Pericardium fibroblast (primary cell): ENCODE measurements around the gene CA7. TPM values are rescaled to one million over a fixed set of nuclear protein-coding genes. Genes with fewer than 3 reads are reported as not detected.

Experiments
- total RNA-seq: library from RNA; depleted of rRNA; stranded (reverse); fragments of >200 nt; gene quantifications from 2 replicates; pipeline ENCODE4 v1.2.3, GENCODE V29; 2015

Gene CA7
- total RNA-seq: not detected in 2 replicates

GRCh38 chr16:66844342-66845079 lies at the start of gene CA7:
CA7 (plus strand) TSS chr16:66844414; CDS start chr16:66844488, 74 bp downstream.

GRCh38 chr16:66801320-66802105 lies 42.7 kb upstream of the CA7 start, which contains the start of gene TERB1:
TERB1 (minus strand) TSS chr16:66801584; CDS start chr16:66796798, 4,786 bp downstream.

DNA sequence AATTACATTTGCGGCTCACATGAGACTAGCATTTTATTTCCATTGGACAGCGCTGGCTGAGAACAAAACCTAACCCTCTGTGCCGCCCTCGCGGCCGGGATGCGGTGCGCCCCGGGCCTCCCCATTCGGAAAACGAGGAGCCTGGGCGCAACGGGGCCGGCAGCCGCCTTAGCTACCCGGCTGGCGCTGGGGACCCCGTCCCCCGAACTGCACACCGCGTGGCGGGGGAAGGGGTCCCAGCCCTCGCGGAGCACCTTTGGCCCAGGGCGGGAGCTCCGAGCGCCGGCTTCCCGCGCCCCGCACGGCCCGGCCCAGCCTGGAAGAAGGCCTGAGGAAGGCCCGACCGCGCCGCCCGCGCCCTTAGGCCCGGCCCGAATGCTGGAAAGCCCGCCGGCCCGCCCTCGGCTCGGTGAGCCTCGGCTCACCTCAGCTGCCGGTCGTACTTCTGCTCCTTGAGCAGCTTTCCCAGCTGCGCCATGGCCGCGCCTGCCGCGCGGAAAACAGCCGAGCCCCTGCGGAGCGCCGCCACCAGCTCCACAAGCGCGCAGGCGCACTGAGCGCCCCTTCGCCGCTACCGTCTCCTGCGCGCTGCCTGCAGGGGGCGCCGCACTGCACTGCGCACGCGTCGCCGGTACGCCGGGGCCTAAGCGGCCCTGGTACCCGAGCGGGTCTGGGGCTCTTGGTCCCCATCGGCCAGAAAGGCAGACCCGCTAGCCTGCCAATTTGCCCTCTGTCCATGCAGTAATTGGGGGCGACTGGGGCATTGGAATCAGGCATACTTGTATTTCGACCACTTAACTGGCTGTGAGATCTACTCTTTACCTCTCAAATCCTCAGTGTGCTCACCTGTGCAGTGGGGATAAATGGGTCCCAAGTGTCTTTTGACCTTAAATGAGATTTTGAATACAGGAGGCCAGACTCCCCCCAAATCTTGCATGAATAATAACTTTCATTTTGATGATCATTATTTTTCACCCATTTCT lies 13.5 kb upstream of the CA7 start, which contains the start of gene NAE1:
TSS of gene NAE1 (minus strand) at position 555 of the 983 bp plus-strand sequence. CDS start at position 478, 77 bp downstream.

DNA sequence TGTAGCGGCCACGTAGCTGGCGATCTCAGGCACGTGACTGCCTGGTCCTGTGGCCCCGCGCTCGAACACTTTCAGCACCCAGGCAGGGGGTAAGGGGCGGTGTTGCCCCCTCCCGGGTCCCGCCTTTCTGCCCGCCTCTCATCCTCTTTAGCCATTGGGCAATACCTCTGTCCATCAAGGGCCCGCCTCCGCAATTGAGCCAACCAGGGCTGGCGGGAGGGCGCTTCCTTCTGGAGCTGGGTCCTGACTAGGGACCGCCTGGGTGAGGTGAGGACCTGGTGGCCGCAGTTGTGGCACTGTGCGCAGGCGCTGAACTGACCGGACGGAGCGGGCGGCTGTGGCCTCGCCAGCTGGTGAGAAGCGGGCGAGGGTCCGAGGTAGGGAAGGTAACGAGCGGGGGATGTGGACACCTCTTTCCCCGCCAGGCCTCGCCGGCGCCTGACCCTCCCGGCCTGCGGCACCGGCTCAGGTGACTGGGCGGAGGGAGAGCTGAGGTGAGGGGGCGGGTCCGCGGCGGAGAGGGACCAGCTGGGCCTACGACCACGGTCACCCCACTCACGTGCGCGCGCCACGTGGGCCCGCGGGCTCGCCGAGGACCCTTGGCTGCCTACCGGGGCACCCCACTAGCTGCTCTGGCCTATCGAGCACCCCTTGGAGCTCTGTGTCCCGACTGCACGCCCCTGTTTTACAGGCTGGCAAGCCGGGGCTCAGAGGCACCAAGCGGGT lies 36.2 kb downstream of the CA7 start, which contains the start of gene PDP2:
TSS of gene PDP2 (plus strand) at position 228 of the 726 bp plus-strand sequence. CDS start 3,770 bp downstream, outside the sequence.

Other genes with a start within 250 kb of the CA7 start
- 32.3 and 50.6 TPM in 2 replicates for gene CMTM3, start 239.7 kb upstream of the CA7 start, total RNA-seq
- 7.6 and 11.3 TPM in 2 replicates for gene CMTM4, start 147.7 kb upstream of the CA7 start, total RNA-seq
- gene DYNC1LI2, start 92.8 kb upstream of the CA7 start, total RNA-seq: 41.2 and 53.7 TPM in 2 replicates
- gene TERB1, start 42.8 kb upstream of the CA7 start, total RNA-seq: not detected in 2 replicates
- 34.7 and 61.5 TPM in 2 replicates for gene NAE1, start 13.4 kb upstream of the CA7 start, total RNA-seq
- gene PDP2, start 36.1 kb downstream of the CA7 start, total RNA-seq: 4.9 and 6.1 TPM in 2 replicates
- not detected in 2 replicates for gene CDH16, start 74.5 kb downstream of the CA7 start, total RNA-seq
- 0.58 and 1.1 TPM in 2 replicates for gene RRAD, start 81.1 kb downstream of the CA7 start, total RNA-seq
- gene CIAO2B, start 90.0 kb downstream of the CA7 start, total RNA-seq: 71.4 and 88.2 TPM in 2 replicates
- 23.2 and 30.4 TPM in 2 replicates for gene CES2, start 91.1 kb downstream of the CA7 start, total RNA-seq
- not detected in 2 replicates for gene CES3, start 116.9 kb downstream of the CA7 start, total RNA-seq
- 1.2 and 3.0 TPM in 2 replicates for gene CES4A, start 144.2 kb downstream of the CA7 start, total RNA-seq
- 31.9 and 39.8 TPM in 2 replicates for gene CBFB, start 184.7 kb downstream of the CA7 start, total RNA-seq